CD4-positive, CD25-positive, alpha-beta regulatory T cell (primary cell): ENCODE measurements around the gene CCDC85C. TPM values are rescaled to one million over a fixed set of nuclear protein-coding genes. Genes with fewer than 3 reads are reported as not detected.

Experiments
- ATAC-seq, 2 donors: fragments of 150-1000 bp; cut with Tn5 transposase; one replicate each; pipeline ENCODE4 v1.10.0; 2021; ENCODE audit warnings: low read depth in 2 of 2, moderate number of reproducible peaks in 2 of 2, moderate library complexity in 1 of 2
- DNase-seq, 3 donors: peaks; one replicate each; pipeline versions ENCODE4 v3.0.0 to v3.0.0-alpha.2; 2012 to 2022; ENCODE audit warnings: mixed read lengths in 1 of 3
- H3K27ac ChIP-seq: one replicate; pipeline ENCODE4 v1.7.0; 2013; ENCODE audit warnings: mild to moderate bottlenecking, low read length; ENCODE audit not compliant: insufficient read depth, poor library complexity, severe bottlenecking
- H3K27me3 ChIP-seq: one replicate; pipeline ENCODE4 v1.7.0; 2013; ENCODE audit warnings: low read length; ENCODE audit not compliant: control insufficient read depth, insufficient read depth
- H3K36me3 ChIP-seq: one replicate; pipeline ENCODE4 v1.7.0; 2013; ENCODE audit warnings: mild to moderate bottlenecking, low read length, moderate library complexity; ENCODE audit not compliant: control insufficient read depth, insufficient read depth
- H3K4me1 ChIP-seq: 2 replicates; pipeline ENCODE4 v1.7.0; 2013; ENCODE audit warnings: mild to moderate bottlenecking, low read length; ENCODE audit not compliant: insufficient read depth, control insufficient read depth, poor library complexity, severe bottlenecking
- H3K4me3 ChIP-seq: one replicate; pipeline ENCODE4 v1.7.0; 2013; ENCODE audit warnings: low read depth, mild to moderate bottlenecking, low read length, moderate library complexity
- H3K9me3 ChIP-seq, 2 experiments: 1 replicate in 1 of 2; 2 replicates in 1 of 2; pipeline ENCODE4 v1.7.0; 2013; ENCODE audit warnings: low read length in 2 of 2, mild to moderate bottlenecking in 1 of 2, moderate library complexity in 1 of 2; ENCODE audit not compliant: control insufficient read depth in 2 of 2
- H3K27ac Mint-ChIP-seq, 3 donors: one replicate each; pipeline ENCODE4 v1.8.0; 2020 to 2022; ENCODE audit warnings: mild to moderate bottlenecking in 3 of 3, mixed read lengths in 3 of 3, moderate library complexity in 2 of 3
- H3K27me3 Mint-ChIP-seq: one replicate; pipeline ENCODE4 v1.8.0; 2022; ENCODE audit warnings: mild to moderate bottlenecking, mixed read lengths
- H3K36me3 Mint-ChIP-seq: one replicate; pipeline ENCODE4 v1.8.0; 2020; ENCODE audit warnings: mixed read lengths
- H3K4me1 Mint-ChIP-seq, 4 donors: one replicate each; pipeline ENCODE4 v1.8.0; 2020 to 2022; ENCODE audit warnings: mixed read lengths in 4 of 4, mild to moderate bottlenecking in 1 of 4
- H3K4me3 Mint-ChIP-seq, 4 donors: one replicate each; pipeline ENCODE4 v1.8.0; 2020 to 2022; ENCODE audit warnings: mild to moderate bottlenecking in 4 of 4, mixed read lengths in 4 of 4, moderate library complexity in 3 of 4
- H3K9me3 Mint-ChIP-seq, 7 donors: one replicate each; pipeline ENCODE4 v1.8.0; 2020 to 2022; ENCODE audit warnings: mixed read lengths in 7 of 7, mild to moderate bottlenecking in 3 of 7, moderate library complexity in 2 of 7
- polyA plus RNA-seq, 4 donors: library from polyadenylated mRNA; unstranded; fragments of 300-500 nt; fragmentation: Illumina TruSeq; gene quantifications; one replicate each; pipeline ENCODE4 v1.2.3, GENCODE V29; 2021
- total RNA-seq: library from RNA; stranded (reverse); gene quantifications from one replicate; pipeline ENCODE4 v1.2.3, GENCODE V29; 2022

The CCDC85C gene
- total and polyA plus RNA-seq, 5 donors from 2014 or later: 0.62 to 6.3 (median 0.98) TPM

DNA sequence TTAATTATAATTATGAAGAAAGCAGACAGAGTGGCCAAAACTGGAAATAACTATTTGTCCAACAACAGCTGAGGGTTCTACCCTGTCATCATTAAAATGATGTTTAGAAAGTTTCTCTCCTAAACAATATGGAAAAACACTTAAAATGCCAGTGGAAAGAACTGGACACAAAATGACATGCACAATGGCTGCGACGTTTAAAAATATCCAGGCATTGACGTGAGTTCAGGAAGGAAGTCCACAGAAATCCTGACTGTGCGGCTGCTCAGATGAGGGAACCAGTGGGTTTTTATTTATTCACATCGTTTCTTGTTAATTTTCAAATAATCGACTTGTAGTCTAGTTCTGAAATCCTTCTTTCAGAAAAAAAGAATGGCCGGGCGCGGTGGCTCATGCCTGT lies 64.5 kb downstream of the CCDC85C start:
- DNase-seq (no peak), ATAC-seq (no peak)
- H3K4me3 Mint-ChIP-seq: no peak overlapping the region
- H3K9me3 ChIP-seq: no peaks in the 10 kb centered on the region
- H3K9me3 Mint-ChIP-seq: no peaks in the 10 kb centered on the region
- H3K27ac ChIP-seq: no peak overlapping the region
- H3K27ac Mint-ChIP-seq: no peak overlapping the region
- no peaks in the 10 kb centered on the region for H3K27me3 Mint-ChIP-seq
- H3K27me3 ChIP-seq: no peaks in the 10 kb centered on the region
- no peaks in the 10 kb centered on the region for H3K36me3 Mint-ChIP-seq
- no peak overlapping the region for H3K4me3 ChIP-seq
- no peaks in the 10 kb centered on the region for H3K4me1 ChIP-seq
- H3K4me1 Mint-ChIP-seq: peaks cover 0 to 21% (median 5%) of the 10 kb centered on the region in 4 donors
- H3K36me3 ChIP-seq: no peaks in the 10 kb centered on the region

DNA sequence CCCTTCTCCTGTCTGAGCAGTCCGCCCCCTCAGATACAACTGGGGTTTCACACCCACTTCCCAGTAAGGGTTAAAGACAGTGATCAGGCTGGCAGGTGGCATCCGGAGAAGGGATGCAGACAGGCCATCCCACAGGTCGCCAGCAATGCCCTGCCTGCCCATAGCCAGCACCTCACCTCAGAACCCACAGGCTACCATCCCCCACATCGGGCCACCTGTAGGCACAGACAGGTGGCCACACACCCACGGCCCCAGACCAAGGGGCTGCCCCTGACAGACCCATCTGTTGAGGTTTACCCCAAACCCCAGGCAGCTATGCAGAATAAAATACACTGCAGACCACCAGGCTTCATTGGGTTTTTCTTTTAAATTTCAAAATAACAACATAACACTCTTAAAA lies 65.3 kb downstream of the CCDC85C start:
- Mint-ChIP-seq H3K36me3 (no peaks in the 10 kb centered on the region), H3K27ac (no peak overlapping the region)
- H3K4me1 ChIP-seq: no peaks in the 10 kb centered on the region

GRCh38 chr14:99538275-99538674 lies 65.7 kb downstream of the CCDC85C start:
- no peak for ATAC-seq
- H3K4me1 Mint-ChIP-seq: peaks cover 0 to 18% (median 3%) of the 10 kb centered on the region in 4 donors
- H3K27me3 Mint-ChIP-seq: no peaks in the 10 kb centered on the region
- H3K9me3 ChIP-seq: no peaks in the 10 kb centered on the region
- no peak overlapping the region for H3K27ac ChIP-seq
- no peaks in the 10 kb centered on the region for H3K36me3 Mint-ChIP-seq
- H3K27me3 ChIP-seq: no peaks in the 10 kb centered on the region
- H3K36me3 ChIP-seq: no peaks in the 10 kb centered on the region
- H3K9me3 Mint-ChIP-seq: no peaks in the 10 kb centered on the region
- no peak for DNase-seq
- no peak overlapping the region for H3K27ac Mint-ChIP-seq
- no peak overlapping the region for H3K4me3 ChIP-seq
- H3K4me3 Mint-ChIP-seq: no peak overlapping the region
- no peaks in the 10 kb centered on the region for H3K4me1 ChIP-seq

More for the DNA sequence above, 65.3 kb downstream of the CCDC85C start:
- ATAC-seq: no peak
- Mint-ChIP-seq H3K27me3 (no peaks in the 10 kb centered on the region), H3K4me1 (peaks cover 0 to 21% (median 5%) of the 10 kb centered on the region in 4 donors), H3K4me3 (no peak overlapping the region), H3K9me3 (no peaks in the 10 kb centered on the region)
- Histone ChIP-seq H3K27me3 (no peaks in the 10 kb centered on the region), H3K9me3 (no peaks in the 10 kb centered on the region), H3K27ac (no peak overlapping the region), H3K36me3 (no peaks in the 10 kb centered on the region), H3K4me3 (no peak overlapping the region)
- DNase-seq: no peak

- H3K9me3 Mint-ChIP-seq: no peaks in the 10 kb centered on the region
- H3K36me3 ChIP-seq: no peaks in the 10 kb centered on the region
- no peaks in the 10 kb centered on the region for H3K27me3 Mint-ChIP-seq
- H3K4me1 ChIP-seq: no peaks in the 10 kb centered on the region
- no peaks in the 10 kb centered on the region for H3K9me3 ChIP-seq
- peaks cover 0 to 12% (median 3%) of the 10 kb centered on the region in 4 donors for H3K4me1 Mint-ChIP-seq
- ATAC-seq (no peak), DNase-seq (no peak)
- H3K36me3 Mint-ChIP-seq: no peaks in the 10 kb centered on the region
- H3K4me3 Mint-ChIP-seq: no peak overlapping the region
- H3K4me3 ChIP-seq: no peak overlapping the region
- no peak overlapping the region for H3K27ac ChIP-seq
- no peaks in the 10 kb centered on the region for H3K27me3 ChIP-seq
- H3K27ac Mint-ChIP-seq: peak overlapping the region in 1 of 3 donors; percentile 62
These were observed 66.6 kb downstream of the CCDC85C start for GRCh38 chr14:99537399-99537798.

GRCh38 chr14:99535908-99536778 lies 67.9 kb downstream of the CCDC85C start:
- Histone ChIP-seq H3K27me3 (no peaks in the 10 kb centered on the region), H3K4me3 (no peak overlapping the region), H3K27ac (no peak overlapping the region), H3K36me3 (no peaks in the 10 kb centered on the region), H3K9me3 (no peaks in the 10 kb centered on the region), H3K4me1 (no peaks in the 10 kb centered on the region)
- H3K9me3 Mint-ChIP-seq: no peaks in the 10 kb centered on the region
- no peak overlapping the region for H3K4me3 Mint-ChIP-seq
- H3K27me3 Mint-ChIP-seq: no peaks in the 10 kb centered on the region
- no peak for ATAC-seq
- H3K4me1 Mint-ChIP-seq: peaks cover 0 to 2% (median 0%) of the 10 kb centered on the region in 4 donors
- no peak for DNase-seq
- H3K27ac Mint-ChIP-seq: no peak overlapping the region
- H3K36me3 Mint-ChIP-seq: no peaks in the 10 kb centered on the region

DNA sequence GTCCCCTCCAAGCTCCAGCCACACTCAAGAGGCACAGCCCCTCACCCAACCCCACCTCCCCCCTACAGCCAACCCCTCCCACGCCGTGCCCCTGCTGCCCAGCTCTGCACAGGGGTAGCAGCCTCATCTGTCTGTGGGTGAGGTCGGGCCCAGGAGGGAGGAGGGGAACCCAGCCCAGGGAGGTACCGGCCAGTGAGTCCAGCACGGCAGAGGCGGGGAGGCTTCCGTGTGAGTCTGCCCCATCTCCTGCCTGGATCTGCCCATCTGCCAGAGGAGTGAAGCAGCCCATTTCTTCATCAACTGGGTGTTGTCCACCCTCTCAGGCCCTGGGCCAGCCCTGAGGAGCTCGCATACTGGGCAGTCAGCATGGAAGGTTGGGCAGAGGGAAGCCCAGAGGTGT lies 68.6 kb downstream of the CCDC85C start:
- H3K4me3 ChIP-seq: no peak overlapping the region
- H3K27me3 ChIP-seq: no peaks in the 10 kb centered on the region
- no peaks in the 10 kb centered on the region for H3K27me3 Mint-ChIP-seq
- H3K9me3 ChIP-seq: no peaks in the 10 kb centered on the region
- DNase-seq (no peak), ATAC-seq (no peak)
- no peak overlapping the region for H3K4me3 Mint-ChIP-seq
- no peaks in the 10 kb centered on the region for H3K36me3 Mint-ChIP-seq
- H3K36me3 ChIP-seq: no peaks in the 10 kb centered on the region
- no peaks in the 10 kb centered on the region for H3K4me1 ChIP-seq
- H3K27ac Mint-ChIP-seq: no peak overlapping the region
- H3K9me3 Mint-ChIP-seq: no peaks in the 10 kb centered on the region
- H3K27ac ChIP-seq: no peak overlapping the region
- no peaks in the 10 kb centered on the region for H3K4me1 Mint-ChIP-seq

GRCh38 chr14:99534863-99535262 lies 69.1 kb downstream of the CCDC85C start:
- Mint-ChIP-seq H3K9me3 (no peaks in the 10 kb centered on the region), H3K36me3 (no peaks in the 10 kb centered on the region), H3K27me3 (no peaks in the 10 kb centered on the region), H3K27ac (no peak overlapping the region), H3K4me3 (no peak overlapping the region), H3K4me1 (no peaks in the 10 kb centered on the region)
- Histone ChIP-seq H3K36me3 (no peaks in the 10 kb centered on the region), H3K4me1 (no peaks in the 10 kb centered on the region), H3K4me3 (no peak overlapping the region), H3K27ac (no peak overlapping the region), H3K9me3 (no peaks in the 10 kb centered on the region), H3K27me3 (no peaks in the 10 kb centered on the region)
- no peak for ATAC-seq
- DNase-seq: no peak

DNA sequence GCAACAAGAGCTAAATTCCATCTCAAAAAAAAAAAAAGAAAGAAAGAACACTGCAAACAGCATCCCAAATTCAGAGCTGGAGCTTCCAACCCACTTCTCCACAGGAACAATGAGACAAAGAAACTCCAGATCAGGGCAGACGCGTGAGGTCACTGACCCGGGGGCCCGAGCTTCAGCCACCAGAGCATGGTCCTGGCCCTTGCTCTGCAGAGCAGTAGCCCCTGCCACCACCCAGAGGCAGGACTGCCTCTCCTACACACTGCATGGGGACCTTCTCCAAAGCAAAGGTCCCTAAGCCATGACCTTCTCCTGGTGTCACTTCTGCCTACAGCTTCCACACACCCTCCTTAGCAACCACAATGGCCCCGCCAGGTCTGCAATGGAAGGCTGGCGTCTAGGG lies 69.7 kb downstream of the CCDC85C start:
- Mint-ChIP-seq H3K4me3 (no peak overlapping the region), H3K27ac (no peak overlapping the region), H3K27me3 (no peaks in the 10 kb centered on the region), H3K36me3 (no peaks in the 10 kb centered on the region), H3K9me3 (no peaks in the 10 kb centered on the region), H3K4me1 (no peaks in the 10 kb centered on the region)
- Histone ChIP-seq H3K4me3 (no peak overlapping the region), H3K4me1 (no peaks in the 10 kb centered on the region), H3K27me3 (no peaks in the 10 kb centered on the region), H3K36me3 (no peaks in the 10 kb centered on the region), H3K27ac (no peak overlapping the region), H3K9me3 (no peaks in the 10 kb centered on the region)
- no peak for ATAC-seq
- no peak for DNase-seq
